Breast epithelium (tissue), 4 donors: ENCODE data around the gene ZIC5. TPM values are rescaled to one million over a fixed set of nuclear protein-coding genes. Genes with fewer than 3 reads are reported as not detected.

Experiments used
- DNase-seq, 2 donors: peaks; one replicate each; pipeline ENCODE4 v3.0.0-alpha.2; 2019; ENCODE audit warnings: low spot score in 2 of 2
- H3K27ac ChIP-seq, 2 donors: fragments of 200-600 bp; sonication (generic) in 1 of 2; one replicate each; pipeline ENCODE4 v1.5.1; 2016 to 2019; ENCODE audit warnings: mild to moderate bottlenecking in 1 of 2
- H3K27me3 ChIP-seq, 2 donors: fragments of 200-600 bp; sonication (generic) in 1 of 2; one replicate each; pipeline versions ENCODE4 v1.5.1 to v1.6.0; 2017 to 2019; ENCODE audit warnings: control low read depth in 1 of 2, mild to moderate bottlenecking in 1 of 2
- H3K36me3 ChIP-seq: fragments of 200-600 bp; one replicate; pipeline ENCODE4 v1.5.1; 2019
- H3K4me1 ChIP-seq, 2 donors: fragments of 200-600 bp; sonication (generic); one replicate each; pipeline ENCODE4 v1.5.1; 2016 to 2019; ENCODE audit warnings: control low read depth in 1 of 2
- H3K4me3 ChIP-seq, 3 donors: fragments of 200-600 bp; sonication (generic); 1 replicate in 2 of 3; 2 replicates in 1 of 3; pipeline ENCODE4 v1.5.1; 2016 to 2019; ENCODE audit warnings: mild to moderate bottlenecking in 3 of 3, moderate library complexity in 2 of 3
- H3K9me3 ChIP-seq, 2 donors: fragments of 200-600 bp; sonication (generic) in 1 of 2; one replicate each; pipeline ENCODE4 v1.5.1; 2016 to 2019; ENCODE audit warnings: control low read depth in 1 of 2
- CTCF ChIP-seq, 3 donors: fragments of 450-650 bp; IDR thresholded peaks; one replicate each; pipeline ENCODE4 v1.5.1; 2016 to 2017; ENCODE audit warnings: antibody characterized with exemption in 3 of 3, mild to moderate bottlenecking in 3 of 3, moderate library complexity in 3 of 3
- POLR2A ChIP-seq: fragments of 450-650 bp; IDR thresholded peaks from one replicate; pipeline ENCODE4 v1.6.1; 2016; ENCODE audit warnings: antibody characterized with exemption, mild to moderate bottlenecking, moderate library complexity
- POLR2AphosphoS5 ChIP-seq, 3 donors: sonication (generic); formaldehyde crosslinking; IDR thresholded peaks; one replicate each; pipeline ENCODE4 v1.6.1; 2017; ENCODE audit warnings: antibody characterized with exemption in 3 of 3
- intact Hi-C: fragments of 100-400 bp; cut with DNase I; formaldehyde crosslinking; loops from one replicate; pipeline ENCODE4 v1.15.1; 2023; ENCODE audit warnings: low total_unique reads
- total RNA-seq, 3 donors: library from RNA; depleted of rRNA; stranded (reverse); fragments of >200 nt; gene quantifications; one replicate each; pipeline ENCODE4 v1.1.0, GENCODE V29; 2016

Gene ZIC5
- total RNA-seq, 3 donors from 2014 or later, result not detected

- Histone ChIP-seq H3K36me3 (no peaks in the 10 kb centered on the region), H3K4me3 (no peak overlapping the region), H3K27me3 (peaks cover 15 to 94% of the 10 kb centered on the region in 2 donors), H3K27ac (no peak overlapping the region), H3K4me1 (peaks cover 0 to 3% of the 10 kb centered on the region in 2 donors), H3K9me3 (no peaks in the 10 kb centered on the region)
- intact Hi-C loops, result no loop called here
- no peak for DNase-seq
- TF ChIP-seq POLR2A (no peak), POLR2AphosphoS5 (IDR thresholded peaks at IDR 0.05) (no peak), CTCF (IDR thresholded peaks at IDR 0.05) (no peak)
These were observed 7.7 kb downstream of the ZIC5 start for GRCh38 chr13:99963816-99964339.

GRCh38 chr13:99962242-99962641 lies 9.3 kb downstream of the ZIC5 start:
- no peak for DNase-seq
- Histone ChIP-seq H3K4me3 (no peak overlapping the region), H3K4me1 (peaks cover 0 to 4% of the 10 kb centered on the region in 2 donors), H3K36me3 (no peaks in the 10 kb centered on the region), H3K27me3 (peaks cover 7 to 95% of the 10 kb centered on the region in 2 donors), H3K9me3 (no peaks in the 10 kb centered on the region), H3K27ac (no peak overlapping the region)
- intact Hi-C loops, result no loop called here
- TF ChIP-seq POLR2AphosphoS5 (IDR thresholded peaks at IDR 0.05) (no peak), CTCF (IDR thresholded peaks at IDR 0.05) (no peak), POLR2A (no peak)

GRCh38 chr13:99961636-99962035 lies 9.9 kb downstream of the ZIC5 start:
- Histone ChIP-seq H3K9me3 (no peaks in the 10 kb centered on the region), H3K36me3 (no peaks in the 10 kb centered on the region), H3K27ac (no peak overlapping the region), H3K4me1 (peaks cover 5 to 10% of the 10 kb centered on the region in 2 donors), H3K27me3 (peaks cover 12 to 97% of the 10 kb centered on the region in 2 donors), H3K4me3 (no peak overlapping the region)
- TF ChIP-seq POLR2AphosphoS5 (IDR thresholded peaks at IDR 0.05) (no peak), POLR2A (no peak), CTCF (IDR thresholded peaks at IDR 0.05) (no peak)
- intact Hi-C loops, result no loop called here
- no peak for DNase-seq

GRCh38 chr13:99960663-99961311 lies 10.8 kb downstream of the ZIC5 start:
- H3K27ac ChIP-seq, result no peak overlapping the region
- H3K36me3 ChIP-seq, result no peaks in the 10 kb centered on the region
- no peaks in the 10 kb centered on the region for H3K9me3 ChIP-seq
- no peak overlapping the region for H3K4me3 ChIP-seq
- intact Hi-C loops, result no loop called here
- no peak for DNase-seq
- H3K27me3 ChIP-seq, result peaks cover 13 to 97% of the 10 kb centered on the region in 2 donors
- TF ChIP-seq POLR2A (no peak), POLR2AphosphoS5 (IDR thresholded peaks at IDR 0.05) (no peak), CTCF (IDR thresholded peaks at IDR 0.05) (no peak)
- peaks cover 7 to 18% of the 10 kb centered on the region in 2 donors for H3K4me1 ChIP-seq

- Histone ChIP-seq H3K4me1 (peaks cover 7 to 20% of the 10 kb centered on the region in 2 donors), H3K36me3 (no peaks in the 10 kb centered on the region), H3K27me3 (peaks cover 13 to 97% of the 10 kb centered on the region in 2 donors), H3K9me3 (no peaks in the 10 kb centered on the region), H3K27ac (no peak overlapping the region), H3K4me3 (peak overlapping the region in 1 of 3 donors; percentile 38)
- TF ChIP-seq CTCF (IDR thresholded peaks at IDR 0.05), result no peak
- TF ChIP-seq POLR2AphosphoS5 (IDR thresholded peaks at IDR 0.05), result no peak
- no peak for TF ChIP-seq POLR2A
- intact Hi-C loops, result no loop called here
- DNase-seq, result no peak
These were observed 11.9 kb downstream of the ZIC5 start for GRCh38 chr13:99959540-99960230.
